AG09309 (cell line): ENCODE data around the gene AQP7.
A peak's percentile ranks its signal among the peaks of the same experiment; 100 is the strongest.
"Not testable (repeated sequence)": the region's sequence is repeated elsewhere in the genome, so short reads cannot be mapped to it uniquely, and the experiment has no call there.

ENCODE experiments used
- DNase-seq: peaks from one replicate; pipeline ENCODE4 v3.0.0-alpha.2; 2010; ENCODE audit warnings: low read depth
- H3K4me3 ChIP-seq: 2 replicates; pipeline ENCODE4 v1.5.1; 2011; ENCODE audit warnings: mild to moderate bottlenecking, low read depth, low read length, moderate library complexity; ENCODE audit not compliant: control insufficient read depth
- TF ChIP-seq, protein P1 (sequence below): IDR thresholded peaks from 2 replicates; pipeline ENCODE4 v1.5.1; 2011; ENCODE audit warnings: mild to moderate bottlenecking, low read depth, low read length, inconsistent platforms; ENCODE audit not compliant: insufficient read depth, control insufficient read depth; ENCODE audit errors: missing control alignments

AQP7 gene

DNA sequence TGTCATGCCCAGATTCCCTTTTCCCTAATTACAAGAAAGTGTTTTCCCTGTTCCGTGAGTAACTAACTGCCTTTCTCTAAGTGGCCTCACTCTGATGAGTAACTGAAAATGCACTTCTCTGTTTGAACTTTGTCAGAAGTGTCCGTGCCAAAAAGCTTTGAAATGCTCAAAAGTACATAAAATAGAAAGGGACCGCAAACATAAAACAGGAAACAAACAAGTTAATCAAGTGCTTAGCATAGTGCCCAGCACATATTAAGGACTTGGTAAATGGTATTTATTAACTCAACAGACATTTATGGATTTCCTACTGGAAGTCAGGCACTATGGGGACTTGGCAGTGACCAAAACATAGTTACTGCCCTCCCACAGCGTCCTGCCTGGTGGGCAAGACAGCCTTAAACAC, 22.8 kb upstream of the AQP7 start:
- TF ChIP-seq, protein P1, sequence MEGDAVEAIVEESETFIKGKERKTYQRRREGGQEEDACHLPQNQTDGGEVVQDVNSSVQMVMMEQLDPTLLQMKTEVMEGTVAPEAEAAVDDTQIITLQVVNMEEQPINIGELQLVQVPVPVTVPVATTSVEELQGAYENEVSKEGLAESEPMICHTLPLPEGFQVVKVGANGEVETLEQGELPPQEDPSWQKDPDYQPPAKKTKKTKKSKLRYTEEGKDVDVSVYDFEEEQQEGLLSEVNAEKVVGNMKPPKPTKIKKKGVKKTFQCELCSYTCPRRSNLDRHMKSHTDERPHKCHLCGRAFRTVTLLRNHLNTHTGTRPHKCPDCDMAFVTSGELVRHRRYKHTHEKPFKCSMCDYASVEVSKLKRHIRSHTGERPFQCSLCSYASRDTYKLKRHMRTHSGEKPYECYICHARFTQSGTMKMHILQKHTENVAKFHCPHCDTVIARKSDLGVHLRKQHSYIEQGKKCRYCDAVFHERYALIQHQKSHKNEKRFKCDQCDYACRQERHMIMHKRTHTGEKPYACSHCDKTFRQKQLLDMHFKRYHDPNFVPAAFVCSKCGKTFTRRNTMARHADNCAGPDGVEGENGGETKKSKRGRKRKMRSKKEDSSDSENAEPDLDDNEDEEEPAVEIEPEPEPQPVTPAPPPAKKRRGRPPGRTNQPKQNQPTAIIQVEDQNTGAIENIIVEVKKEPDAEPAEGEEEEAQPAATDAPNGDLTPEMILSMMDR, result no peak
- peak; percentile 5 for DNase-seq
- no peak overlapping the region for H3K4me3 ChIP-seq

DNA sequence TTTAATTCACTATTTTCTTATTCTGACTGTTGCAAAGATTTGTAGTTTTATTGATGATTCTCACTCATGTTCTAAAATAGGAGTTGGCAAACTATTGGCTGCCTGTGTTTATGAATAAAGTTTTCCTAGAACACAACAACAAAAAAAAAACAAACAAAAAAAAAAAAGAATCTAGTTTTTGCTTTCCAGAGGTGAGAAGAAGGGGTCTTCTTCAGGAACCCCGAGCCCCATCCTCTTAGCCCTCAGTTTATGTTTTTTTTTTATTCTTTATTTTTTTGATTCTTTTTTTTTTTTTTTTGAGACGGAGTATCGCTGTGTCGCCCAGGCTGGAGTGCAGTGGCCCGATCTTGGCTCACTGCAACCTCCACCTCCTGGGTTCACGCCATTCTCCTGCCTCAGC, 22.1 kb upstream of the AQP7 start:
- not testable (repeated sequence) for DNase-seq, H3K4me3 ChIP-seq

DNA sequence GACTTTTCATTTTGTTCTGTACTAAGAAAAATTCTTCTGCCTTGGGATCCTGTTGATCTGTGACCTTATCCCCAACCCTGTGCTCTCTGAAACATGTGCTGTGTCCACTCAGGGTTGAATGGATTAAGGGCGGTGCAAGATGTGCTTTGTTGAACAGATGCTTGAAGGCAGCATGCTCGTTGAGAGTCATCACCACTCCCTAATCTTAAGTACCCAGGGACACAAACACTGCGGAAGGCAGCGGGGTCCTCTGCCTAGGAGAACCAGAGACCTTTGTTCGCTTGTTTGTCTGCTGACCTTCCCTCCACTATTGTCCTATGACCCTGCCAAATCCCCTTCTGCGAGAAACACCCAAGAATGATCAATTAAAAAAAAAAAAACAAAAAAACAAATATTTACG, 21.7 kb upstream of the AQP7 start:
- DNase-seq, H3K4me3 ChIP-seq: not testable (repeated sequence)

DNA sequence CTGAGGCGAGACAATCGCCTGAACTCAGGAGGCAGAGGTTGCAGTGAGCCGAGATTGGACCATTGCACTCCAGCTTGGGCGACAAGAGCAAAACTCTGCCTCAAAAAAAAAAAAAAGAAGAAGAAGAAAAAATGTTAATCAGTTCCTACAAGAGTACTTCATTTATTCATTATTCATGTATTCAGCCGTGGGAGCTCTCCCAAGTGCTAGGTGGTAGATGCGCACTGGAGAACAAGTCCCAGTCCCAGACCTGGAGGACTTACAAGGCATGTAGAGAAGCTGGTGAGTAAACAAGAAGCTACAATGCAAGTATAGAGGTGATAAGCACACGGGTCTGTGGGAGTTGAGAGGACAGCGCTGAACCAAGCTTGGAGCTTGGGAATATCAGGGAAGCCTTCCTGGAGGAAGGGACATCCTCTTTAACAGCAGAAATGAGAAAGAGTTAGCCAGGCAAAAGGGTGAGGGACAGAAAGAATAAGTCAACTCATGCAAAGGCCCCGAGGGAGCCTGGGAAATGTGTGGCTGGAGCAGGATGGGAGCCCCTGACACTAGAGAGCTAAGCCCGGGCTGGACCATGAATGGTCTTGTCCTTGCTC, 17.4 kb upstream of the AQP7 start:
- no peak overlapping the region for H3K4me3 ChIP-seq
- TF ChIP-seq, protein P1, result no peak
- DNase-seq, result no peak

DNA sequence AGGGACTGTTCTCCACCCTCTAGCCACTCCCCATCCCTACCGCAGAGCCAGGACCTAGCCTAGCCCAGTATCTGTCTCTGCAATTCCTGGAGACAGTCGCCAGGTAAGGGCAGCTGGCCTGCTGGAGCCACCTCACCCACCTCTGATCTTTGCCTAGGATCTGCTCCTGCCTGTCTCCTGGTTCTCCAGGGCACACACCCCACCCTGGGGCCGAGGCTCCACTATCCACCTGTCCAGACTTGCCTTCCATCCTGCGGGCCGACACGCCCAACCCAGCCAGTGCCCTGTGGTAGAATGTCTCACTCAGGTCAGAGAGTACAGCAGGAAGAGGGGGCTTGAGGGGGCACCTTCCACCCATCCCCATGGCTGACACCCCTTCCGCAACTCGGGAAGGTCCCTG, 15.7 kb upstream of the AQP7 start:
- DNase-seq, result no peak
- H3K4me3 ChIP-seq, result no peak overlapping the region
- TF ChIP-seq, protein P1, result no peak

DNA sequence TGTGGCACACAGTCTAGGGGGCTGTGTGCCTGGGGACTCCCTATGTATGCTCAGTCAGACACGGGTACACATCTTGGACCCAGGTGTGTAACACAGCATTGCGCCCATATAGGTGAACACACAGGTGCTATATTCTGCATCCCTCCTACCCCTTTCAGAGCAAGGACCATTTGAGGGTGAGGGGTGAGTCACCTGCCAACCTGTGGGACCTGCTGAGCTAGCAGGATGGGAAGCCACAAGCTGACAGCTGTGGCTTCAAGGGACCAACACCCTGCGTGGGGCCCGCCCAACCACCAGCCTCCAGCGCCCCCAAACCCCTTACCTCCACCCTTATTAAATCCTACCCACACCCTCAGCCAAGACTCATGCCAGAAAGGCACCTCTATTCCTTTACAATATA, 14.6 kb upstream of the AQP7 start:
- no peak for DNase-seq
- TF ChIP-seq, protein P1, result no peak

DNA sequence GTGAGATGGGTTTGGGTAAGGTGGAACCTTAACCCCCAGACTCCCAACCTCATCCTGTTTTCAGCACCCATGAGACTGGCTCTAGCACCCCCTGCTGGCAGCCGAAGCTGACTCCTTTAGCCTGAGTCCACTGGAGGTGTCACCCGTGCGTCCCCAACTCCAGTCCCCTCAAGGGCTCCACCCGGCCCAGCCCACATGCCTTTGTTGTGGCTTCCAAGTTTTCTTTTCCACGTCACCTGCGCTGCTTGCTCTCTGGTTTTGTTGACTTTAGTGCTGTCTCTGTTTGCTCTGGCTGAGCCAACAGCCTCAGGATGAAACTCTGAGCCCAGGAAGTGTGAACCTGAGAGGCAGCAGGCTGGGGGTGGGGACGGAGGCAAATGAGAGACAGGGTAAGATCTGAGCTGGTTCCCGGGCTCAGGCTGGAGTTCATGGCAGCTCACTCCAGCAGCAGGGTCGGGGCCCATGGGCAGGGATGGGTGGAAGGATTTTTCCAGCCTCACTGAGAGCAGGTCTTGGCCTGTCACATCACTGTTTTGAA, 13.2 kb upstream of the AQP7 start:
- TF ChIP-seq, protein P1, result peak; percentile 75
- no peak for DNase-seq
- H3K4me3 ChIP-seq, result no peak overlapping the region

More for the DNA sequence above, 14.6 kb upstream of the AQP7 start:
- no peak overlapping the region for H3K4me3 ChIP-seq
